ENCODE results near the gene SORD.

Gene SORD

DNA sequence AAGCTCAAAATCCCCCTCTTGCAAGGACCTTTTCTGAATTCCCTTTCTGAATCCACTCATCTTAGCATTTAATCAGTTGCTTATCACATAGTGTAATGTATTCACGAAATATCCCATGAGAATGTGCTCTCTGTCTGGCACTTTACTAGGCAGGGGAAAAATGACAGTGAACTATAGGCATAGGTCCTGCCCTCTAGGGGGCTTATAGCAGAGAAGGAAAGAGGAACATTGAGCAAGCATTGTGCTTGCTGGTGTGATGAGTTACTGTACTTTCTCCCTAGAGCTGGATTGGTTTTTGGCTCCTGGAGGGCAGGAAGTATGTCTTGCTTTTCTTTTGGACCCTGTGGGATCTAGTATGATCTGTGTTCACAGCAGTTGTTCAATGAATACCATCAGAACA is 64.5 kb downstream of the SORD start:
- Histone ChIP-seq H3K4me3 (ENCODE audit: insufficient read depth, low read length, poor library complexity, severe bottlenecking) (no peak overlapping the region), H3K36me3 (ENCODE audit: low read length) (no peaks in the 10 kb centered on the region), H4K20me1 (ENCODE audit: low read depth, low read length) (no peaks in the 10 kb centered on the region), H3K27ac (ENCODE audit: low read depth, low read length) (no peak overlapping the region), H3K9me3 (ENCODE audit: insufficient read depth, low read length) (no peaks in the 10 kb centered on the region), H3F3A (ENCODE audit: insufficient read depth) (no peaks in the 10 kb centered on the region), H2AFZ (ENCODE audit: low read depth, low read length, severe bottlenecking) (no peak overlapping the region), H3K79me2 (ENCODE audit: insufficient read depth, low read length) (no peaks in the 10 kb centered on the region), H3K9ac (ENCODE audit: low read length) (no peak overlapping the region), H3K27me3 (ENCODE audit: low read length) (no peaks in the 10 kb centered on the region), H3K9me2 (replicated peaks; ENCODE audit: insufficient read depth, low read length) (no peaks in the 10 kb centered on the region), H3K4me2 (ENCODE audit: low read depth, low read length, poor library complexity, severe bottlenecking) (no peak overlapping the region)
- TF ChIP-seq, protein P1, sequence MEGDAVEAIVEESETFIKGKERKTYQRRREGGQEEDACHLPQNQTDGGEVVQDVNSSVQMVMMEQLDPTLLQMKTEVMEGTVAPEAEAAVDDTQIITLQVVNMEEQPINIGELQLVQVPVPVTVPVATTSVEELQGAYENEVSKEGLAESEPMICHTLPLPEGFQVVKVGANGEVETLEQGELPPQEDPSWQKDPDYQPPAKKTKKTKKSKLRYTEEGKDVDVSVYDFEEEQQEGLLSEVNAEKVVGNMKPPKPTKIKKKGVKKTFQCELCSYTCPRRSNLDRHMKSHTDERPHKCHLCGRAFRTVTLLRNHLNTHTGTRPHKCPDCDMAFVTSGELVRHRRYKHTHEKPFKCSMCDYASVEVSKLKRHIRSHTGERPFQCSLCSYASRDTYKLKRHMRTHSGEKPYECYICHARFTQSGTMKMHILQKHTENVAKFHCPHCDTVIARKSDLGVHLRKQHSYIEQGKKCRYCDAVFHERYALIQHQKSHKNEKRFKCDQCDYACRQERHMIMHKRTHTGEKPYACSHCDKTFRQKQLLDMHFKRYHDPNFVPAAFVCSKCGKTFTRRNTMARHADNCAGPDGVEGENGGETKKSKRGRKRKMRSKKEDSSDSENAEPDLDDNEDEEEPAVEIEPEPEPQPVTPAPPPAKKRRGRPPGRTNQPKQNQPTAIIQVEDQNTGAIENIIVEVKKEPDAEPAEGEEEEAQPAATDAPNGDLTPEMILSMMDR (IDR thresholded peaks at IDR 0.05; ENCODE audit: insufficient read depth, low read length, poor library complexity, severe bottlenecking), result no peak
- TF ChIP-seq EZH2phosphoT487 (conservative IDR thresholded peaks at IDR 0.05; ENCODE audit: low read length), result no peak

DNA sequence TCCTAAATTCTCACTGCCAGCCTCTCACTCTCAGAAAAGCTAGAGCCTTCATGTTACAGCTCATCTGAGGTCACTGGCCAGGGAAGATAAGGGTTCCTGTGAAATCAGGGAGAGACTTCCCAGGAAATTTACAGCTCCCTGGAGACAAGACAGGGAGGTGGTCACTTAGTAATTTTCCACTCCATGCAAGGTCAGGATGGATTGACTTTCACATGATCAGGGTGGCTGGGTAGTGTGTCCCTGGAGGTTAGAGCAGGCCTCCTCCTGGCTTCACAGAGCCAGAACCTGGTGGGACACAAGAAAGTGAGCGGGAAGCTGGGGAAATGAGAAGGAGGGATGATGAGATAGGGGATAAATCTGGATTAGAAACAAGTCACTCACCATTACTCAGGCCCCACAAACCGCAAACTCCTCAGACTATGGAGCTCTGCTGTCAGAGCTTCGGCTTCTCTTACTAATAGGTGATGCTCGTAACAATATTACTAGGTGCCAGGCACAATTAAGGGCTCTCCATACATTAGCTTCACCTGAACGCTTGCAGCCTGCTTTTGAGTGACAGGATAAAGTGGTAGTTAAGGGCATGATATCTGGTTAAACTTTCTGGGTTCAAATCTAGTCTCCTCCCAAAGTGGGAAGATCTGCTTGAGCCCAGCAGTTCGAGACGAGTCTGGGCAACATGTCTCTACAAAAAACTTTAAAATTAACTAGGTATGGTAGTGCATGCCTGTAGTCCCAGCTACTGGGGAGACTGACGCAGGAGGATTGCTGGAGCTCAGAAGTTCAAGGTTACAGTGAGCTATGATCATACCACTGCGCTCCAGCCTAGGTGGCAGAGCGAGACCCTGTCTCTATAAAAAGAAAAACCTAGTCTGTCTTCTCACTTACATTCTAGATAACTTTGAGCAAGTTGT is 66.1 kb downstream of the SORD start:
- H3K79me2 ChIP-seq (ENCODE audit: insufficient read depth, low read length), result no peaks in the 10 kb centered on the region
- H3K9ac ChIP-seq (ENCODE audit: low read length), result no peak overlapping the region
- H3K36me3 ChIP-seq (ENCODE audit: low read length), result no peaks in the 10 kb centered on the region
- H3K9me3 ChIP-seq (ENCODE audit: insufficient read depth, low read length), result no peaks in the 10 kb centered on the region
- no peak for TF ChIP-seq EZH2phosphoT487 (conservative IDR thresholded peaks at IDR 0.05; ENCODE audit: low read length)
- TF ChIP-seq, protein P1 (IDR thresholded peaks at IDR 0.05; ENCODE audit: insufficient read depth, low read length, poor library complexity, severe bottlenecking), result no peak
- no peaks in the 10 kb centered on the region for H4K20me1 ChIP-seq (ENCODE audit: low read depth, low read length)
- no peaks in the 10 kb centered on the region for H3F3A ChIP-seq (ENCODE audit: insufficient read depth)
- no peak overlapping the region for H3K4me3 ChIP-seq (ENCODE audit: insufficient read depth, low read length, poor library complexity, severe bottlenecking)
- no peak overlapping the region for H3K27ac ChIP-seq (ENCODE audit: low read depth, low read length)
- H2AFZ ChIP-seq (ENCODE audit: low read depth, low read length, severe bottlenecking), result no peak overlapping the region
- H3K27me3 ChIP-seq (ENCODE audit: low read length), result no peaks in the 10 kb centered on the region
- no peak overlapping the region for H3K4me2 ChIP-seq (ENCODE audit: low read depth, low read length, poor library complexity, severe bottlenecking)
- no peaks in the 10 kb centered on the region for H3K9me2 ChIP-seq (replicated peaks; ENCODE audit: insufficient read depth, low read length)

- H3K9me3 ChIP-seq (ENCODE audit: insufficient read depth, low read length), result no peaks in the 10 kb centered on the region
- no peak overlapping the region for H3K27ac ChIP-seq (ENCODE audit: low read depth, low read length)
- no peaks in the 10 kb centered on the region for H3F3A ChIP-seq (ENCODE audit: insufficient read depth)
- no peaks in the 10 kb centered on the region for H4K20me1 ChIP-seq (ENCODE audit: low read depth, low read length)
- H3K27me3 ChIP-seq (ENCODE audit: low read length), result no peaks in the 10 kb centered on the region
- no peak overlapping the region for H2AFZ ChIP-seq (ENCODE audit: low read depth, low read length, severe bottlenecking)
- no peak overlapping the region for H3K9ac ChIP-seq (ENCODE audit: low read length)
- no peak overlapping the region for H3K4me2 ChIP-seq (ENCODE audit: low read depth, low read length, poor library complexity, severe bottlenecking)
- no peak for TF ChIP-seq EZH2phosphoT487 (conservative IDR thresholded peaks at IDR 0.05; ENCODE audit: low read length)
- no peaks in the 10 kb centered on the region for H3K36me3 ChIP-seq (ENCODE audit: low read length)
- H3K79me2 ChIP-seq (ENCODE audit: insufficient read depth, low read length), result no peaks in the 10 kb centered on the region
- no peak overlapping the region for H3K4me3 ChIP-seq (ENCODE audit: insufficient read depth, low read length, poor library complexity, severe bottlenecking)
- no peaks in the 10 kb centered on the region for H3K9me2 ChIP-seq (replicated peaks; ENCODE audit: insufficient read depth, low read length)
Observed at GRCh38 chr15:45089712-45090373, 66.8 kb downstream of the SORD start.

DNA sequence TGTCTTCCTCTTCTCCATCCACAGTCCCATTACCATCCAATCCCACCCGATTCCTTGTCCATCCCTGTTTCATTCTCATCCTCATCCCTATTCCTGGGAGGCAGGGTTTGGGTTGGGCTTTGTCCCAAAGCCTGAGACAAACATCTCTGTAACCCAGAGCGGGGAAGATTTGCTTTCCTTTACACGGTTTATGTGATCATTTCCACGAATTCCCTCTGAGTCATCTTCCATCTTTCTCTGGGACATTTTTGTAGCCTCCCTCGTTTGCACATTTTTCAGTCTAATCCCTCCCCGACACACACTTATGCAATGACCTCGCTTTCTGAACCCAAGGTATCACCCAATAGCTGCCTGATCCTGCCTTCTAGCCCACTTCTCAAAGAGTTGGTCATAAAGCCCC is 68.2 kb downstream of the SORD start:
- Histone ChIP-seq H3F3A (ENCODE audit: insufficient read depth) (no peaks in the 10 kb centered on the region), H3K79me2 (ENCODE audit: insufficient read depth, low read length) (no peaks in the 10 kb centered on the region), H2AFZ (ENCODE audit: low read depth, low read length, severe bottlenecking) (no peak overlapping the region), H3K4me3 (ENCODE audit: insufficient read depth, low read length, poor library complexity, severe bottlenecking) (no peak overlapping the region), H3K4me2 (ENCODE audit: low read depth, low read length, poor library complexity, severe bottlenecking) (no peak overlapping the region), H3K9ac (ENCODE audit: low read length) (no peak overlapping the region), H3K27me3 (ENCODE audit: low read length) (no peaks in the 10 kb centered on the region), H3K9me2 (replicated peaks; ENCODE audit: insufficient read depth, low read length) (no peaks in the 10 kb centered on the region), H4K20me1 (ENCODE audit: low read depth, low read length) (no peaks in the 10 kb centered on the region), H3K27ac (ENCODE audit: low read depth, low read length) (no peak overlapping the region), H3K36me3 (ENCODE audit: low read length) (no peaks in the 10 kb centered on the region), H3K9me3 (ENCODE audit: insufficient read depth, low read length) (no peaks in the 10 kb centered on the region)
- TF ChIP-seq, protein P1 (IDR thresholded peaks at IDR 0.05; ENCODE audit: insufficient read depth, low read length, poor library complexity, severe bottlenecking), result no peak
- no peak for TF ChIP-seq EZH2phosphoT487 (conservative IDR thresholded peaks at IDR 0.05; ENCODE audit: low read length)
